ENCODE measurements around the gene CBLIF.

- TF ChIP-seq SP1 (IDR thresholded peaks at IDR 0.05) = no peak
- TF ChIP-seq EGR1 (IDR thresholded peaks at IDR 0.05; ENCODE audit: low read depth in 2 of 2) = no peak
Observed at GRCh38 chr11:59854871-59855270, 9.6 kb upstream of the CBLIF start.
